ENCODE measurements around the gene CETP. TPM values are rescaled to one million over a fixed set of nuclear protein-coding genes. Genes with fewer than 3 reads are reported as not detected.

CETP gene
- polyA plus RNA-seq, 1 donor (not counting 4 experiments of a cell fraction or from before 2014, with no cell fraction given) = not detected

- H3K27ac ChIP-seq (ENCODE audit: control insufficient read depth, insufficient read depth, low read length) = no peak overlapping the region
- no peaks in the 10 kb centered on the region for H3K9me1 ChIP-seq (ENCODE audit: control insufficient read depth, extremely low read depth, insufficient read depth, low read length)
- H3K4me1 ChIP-seq (ENCODE audit: control insufficient read depth, extremely low read depth, insufficient read depth, low read length) = peaks cover 49% of the 10 kb centered on the region
- no peak for FAIRE-seq
- H4K20me1 ChIP-seq (ENCODE audit: control insufficient read depth, extremely low read depth, insufficient read depth, low read length) = no peaks in the 10 kb centered on the region
- no peak overlapping the region for H3K4me3 ChIP-seq (ENCODE audit: control insufficient read depth in 2 of 3, extremely low read depth in 1 of 3, insufficient read depth in 2 of 3, low read depth in 1 of 3, low read length in 3 of 3)
- dilution Hi-C loops (cut with MboI; ENCODE audit: extremely low pct_ligation_motif_present, low sequenced_read_pairs) = no loop called here
- H3K27me3 ChIP-seq (ENCODE audit: control insufficient read depth, extremely low read depth, insufficient read depth, low read length) = no peaks in the 10 kb centered on the region
- no peaks in the 10 kb centered on the region for H3K9me3 ChIP-seq (ENCODE audit: control insufficient read depth, low read depth, low read length)
- DNase-seq (ENCODE audit: low read depth, low spot score) = no peak
- H3K79me2 ChIP-seq (ENCODE audit: control insufficient read depth, insufficient read depth, low read length) = no peaks in the 10 kb centered on the region
- H3K36me3 ChIP-seq (ENCODE audit: control insufficient read depth in 2 of 2, extremely low read depth in 1 of 2, insufficient read depth in 2 of 2, low read length in 2 of 2) = no peaks in the 10 kb centered on the region
- no peak overlapping the region for H3K9ac ChIP-seq (ENCODE audit: control insufficient read depth, extremely low read depth, insufficient read depth, low read length)
- H3K4me2 ChIP-seq (ENCODE audit: control insufficient read depth, extremely low read depth, insufficient read depth, low read depth, low read length) = no peak overlapping the region
- H2AFZ ChIP-seq (ENCODE audit: control insufficient read depth, low read length) = no peak overlapping the region
- TF ChIP-seq CTCF (optimal IDR thresholded peaks at IDR 0.05 in 1 of 3, IDR thresholded peaks at IDR 0.05 in 1 of 3, conservative IDR thresholded peaks at IDR 0.05 in 1 of 3; ENCODE audit: extremely low read depth in 1 of 3, insufficient read depth in 2 of 3, low read length in 3 of 3) (no peak), EZH2 (IDR thresholded peaks at IDR 0.05; ENCODE audit: low read length) (no peak)
Observed at GRCh38 chr16:56914896-56915295, 46.9 kb upstream of the CETP start.

DNA sequence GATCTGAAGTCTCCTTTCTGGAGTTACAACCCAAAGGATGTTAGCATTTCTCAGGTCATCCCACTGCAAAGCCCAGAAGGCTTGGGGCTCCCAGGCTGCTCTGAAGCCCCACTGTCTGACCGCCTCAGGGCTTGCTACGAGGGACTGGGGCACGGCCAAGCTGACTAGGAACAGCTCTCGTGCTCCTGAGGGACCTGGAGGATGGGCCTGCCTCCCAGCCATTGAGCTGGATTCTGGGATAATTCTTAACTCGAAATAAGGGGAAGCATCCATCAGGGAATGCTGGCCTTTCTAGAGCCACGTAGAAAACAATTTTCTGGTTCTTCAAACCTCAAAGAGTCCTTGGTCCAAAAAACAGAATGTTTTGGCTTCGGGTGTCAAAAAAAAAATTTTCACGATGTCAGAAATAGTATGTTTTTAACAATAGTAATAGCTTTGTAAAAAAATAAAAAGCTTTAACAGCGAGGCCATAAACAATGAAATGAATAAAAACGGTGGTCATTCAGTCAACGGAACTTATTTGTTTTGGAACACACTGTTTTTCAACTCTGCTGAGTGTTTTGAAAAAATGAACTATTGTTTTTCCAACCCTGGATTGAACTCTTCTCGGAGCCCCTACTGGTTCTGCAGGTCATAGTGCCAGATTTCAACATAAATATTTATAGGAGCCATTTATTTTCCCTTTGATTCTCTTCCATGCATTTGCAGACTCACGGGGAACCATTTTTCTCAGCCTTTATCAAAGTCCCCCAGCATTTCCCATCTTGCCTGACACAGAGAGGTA, 46.2 kb upstream of the CETP start:
- TF ChIP-seq EZH2 (IDR thresholded peaks at IDR 0.05; ENCODE audit: low read length) (no peak), CTCF (optimal IDR thresholded peaks at IDR 0.05 in 1 of 3, IDR thresholded peaks at IDR 0.05 in 1 of 3, conservative IDR thresholded peaks at IDR 0.05 in 1 of 3; ENCODE audit: extremely low read depth in 1 of 3, insufficient read depth in 2 of 3, low read length in 3 of 3) (no peak)
- no peaks in the 10 kb centered on the region for H3K27me3 ChIP-seq (ENCODE audit: control insufficient read depth, extremely low read depth, insufficient read depth, low read length)
- no peaks in the 10 kb centered on the region for H3K36me3 ChIP-seq (ENCODE audit: control insufficient read depth in 2 of 2, extremely low read depth in 1 of 2, insufficient read depth in 2 of 2, low read length in 2 of 2)
- no peak overlapping the region for H3K4me3 ChIP-seq (ENCODE audit: control insufficient read depth in 2 of 3, extremely low read depth in 1 of 3, insufficient read depth in 2 of 3, low read depth in 1 of 3, low read length in 3 of 3)
- no peaks in the 10 kb centered on the region for H3K79me2 ChIP-seq (ENCODE audit: control insufficient read depth, insufficient read depth, low read length)
- H2AFZ ChIP-seq (ENCODE audit: control insufficient read depth, low read length) = no peak overlapping the region
- peaks cover 43% of the 10 kb centered on the region for H3K4me1 ChIP-seq (ENCODE audit: control insufficient read depth, extremely low read depth, insufficient read depth, low read length)
- dilution Hi-C loops (cut with MboI; ENCODE audit: extremely low pct_ligation_motif_present, low sequenced_read_pairs) = no loop called here
- DNase-seq (ENCODE audit: low read depth, low spot score) = no peak
- H4K20me1 ChIP-seq (ENCODE audit: control insufficient read depth, extremely low read depth, insufficient read depth, low read length) = no peaks in the 10 kb centered on the region
- no peak overlapping the region for H3K27ac ChIP-seq (ENCODE audit: control insufficient read depth, insufficient read depth, low read length)
- no peak for FAIRE-seq
- no peak overlapping the region for H3K9ac ChIP-seq (ENCODE audit: control insufficient read depth, extremely low read depth, insufficient read depth, low read length)
- no peaks in the 10 kb centered on the region for H3K9me1 ChIP-seq (ENCODE audit: control insufficient read depth, extremely low read depth, insufficient read depth, low read length)
- H3K9me3 ChIP-seq (ENCODE audit: control insufficient read depth, low read depth, low read length) = no peaks in the 10 kb centered on the region
- no peak overlapping the region for H3K4me2 ChIP-seq (ENCODE audit: control insufficient read depth, extremely low read depth, insufficient read depth, low read depth, low read length)
